Astrocyte of the spinal cord (primary cell): ENCODE data around the gene CECR2.

Experiments
- DNase-seq: peaks from one replicate; pipeline ENCODE4 v3.0.0; 2011; ENCODE audit warnings: low read depth, low spot score
- H3K4me3 ChIP-seq: 2 replicates; pipeline ENCODE4 v1.5.1; 2011; ENCODE audit warnings: low read depth, mild to moderate bottlenecking, low read length, moderate library complexity
- CTCF ChIP-seq: IDR thresholded peaks from 2 replicates; pipeline ENCODE4 v1.5.1; 2012; ENCODE audit warnings: low read depth, mild to moderate bottlenecking, low read length, inconsistent platforms
- in situ Hi-C: cut with HindIII; loops from 2 replicates; pipeline ENCODE4 v1.10.0; 2017; ENCODE audit warnings: low sequenced_read_pairs

CECR2 gene

GRCh38 chr22:17435375-17435774 lies 66.1 kb downstream of the CECR2 start:
- no peak overlapping the region for H3K4me3 ChIP-seq
- DNase-seq: no peak
- in situ Hi-C loops: no loop called here
- no peak for TF ChIP-seq CTCF

- DNase-seq: peak; percentile 58
- TF ChIP-seq CTCF: peak; percentile 13
- H3K4me3 ChIP-seq: no peak overlapping the region
- in situ Hi-C loops: no loop called here
These were observed 67.2 kb downstream of the CECR2 start for GRCh38 chr22:17436382-17436980.

GRCh38 chr22:17436981-17437412 lies 67.7 kb downstream of the CECR2 start:
- no peak overlapping the region for H3K4me3 ChIP-seq
- in situ Hi-C loops: no loop called here
- DNase-seq: no peak
- TF ChIP-seq CTCF: no peak

DNA sequence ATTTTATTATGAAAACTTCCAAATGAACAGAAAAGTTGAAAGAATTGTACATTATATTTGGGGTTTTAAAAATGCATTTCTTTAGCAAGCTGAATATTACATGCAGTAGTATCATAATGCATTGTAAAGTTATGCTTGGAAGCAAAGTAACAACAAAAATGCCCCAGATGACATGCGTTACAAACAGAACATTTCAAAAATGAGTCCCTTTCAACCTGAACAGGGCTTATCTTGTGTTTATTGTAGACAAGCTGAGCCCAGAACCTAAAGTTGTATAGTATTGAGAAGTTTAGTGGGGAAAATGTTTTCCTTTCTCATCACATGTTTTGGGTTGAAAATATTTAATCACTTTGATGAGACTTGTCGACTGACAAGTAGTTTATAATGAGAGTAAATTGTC lies 68.8 kb downstream of the CECR2 start:
- H3K4me3 ChIP-seq: no peak overlapping the region
- no peak for TF ChIP-seq CTCF
- in situ Hi-C loops: no loop called here
- DNase-seq: no peak

- H3K4me3 ChIP-seq: no peak overlapping the region
- DNase-seq: no peak
- TF ChIP-seq CTCF: no peak
- in situ Hi-C loops: no loop called here
These were observed 72.1 kb downstream of the CECR2 start for GRCh38 chr22:17441326-17441725.

DNA sequence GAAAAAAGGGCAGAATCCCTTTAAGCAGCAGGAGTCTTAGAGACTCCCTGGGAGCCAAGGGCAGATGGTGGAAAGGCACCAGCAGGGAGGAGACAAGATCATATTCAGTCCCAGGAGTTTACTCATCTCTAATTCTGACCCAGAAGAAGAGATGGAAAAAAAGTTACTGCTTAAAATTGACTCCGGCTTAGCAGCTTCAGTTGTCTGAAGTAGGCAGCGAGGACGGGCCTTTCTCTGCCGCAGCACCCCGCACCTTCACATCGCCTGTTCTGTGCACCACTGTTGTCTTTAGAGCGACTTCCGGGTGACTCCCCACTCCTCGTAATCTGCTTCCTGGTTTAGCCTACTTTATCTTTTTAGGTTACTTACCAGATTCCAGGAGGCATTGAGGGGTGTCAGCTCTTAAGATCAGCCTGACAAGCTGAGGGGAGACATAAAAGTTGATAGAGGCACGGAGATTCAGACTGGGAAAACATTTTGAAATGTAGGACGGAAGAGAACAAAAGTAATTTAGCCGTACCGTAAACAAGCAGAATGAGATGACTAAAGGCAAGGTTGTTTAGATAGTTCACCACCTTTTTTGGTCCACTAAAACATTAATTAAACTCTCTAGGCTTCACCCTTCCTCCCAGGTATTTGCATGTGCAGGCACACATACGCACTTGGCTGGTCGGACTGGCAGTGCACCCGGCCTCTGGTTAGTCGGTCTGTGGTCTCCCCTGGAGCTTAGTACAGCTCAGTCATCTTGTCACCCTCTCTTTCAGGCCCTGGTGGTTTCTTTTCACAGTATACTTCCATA lies 74.3 kb downstream of the CECR2 start:
- no peak for TF ChIP-seq CTCF
- in situ Hi-C loops: no loop called here
- H3K4me3 ChIP-seq: no peak overlapping the region
- peak; percentile 14 for DNase-seq
